GM12878 (cell line): ENCODE measurements around the gene ASCC3.

Experiments used
- CTCF ChIP-seq, 3 experiments: IDR thresholded peaks in 2 of 3; conservative IDR thresholded peaks in 1 of 3; 2 replicates each; pipeline ENCODE4 v1.5.1; 2011; ENCODE audit warnings: low read depth in 3 of 3, low read length in 3 of 3, mild to moderate bottlenecking in 3 of 3, control low read depth in 2 of 3, moderate library complexity in 2 of 3, inconsistent platforms in 1 of 3, mixed read lengths in 1 of 3; ENCODE audit not compliant: control insufficient read depth in 2 of 3, insufficient read depth in 1 of 3; ENCODE audit errors: extremely low read depth in 1 of 3
- EZH2 ChIP-seq: IDR thresholded peaks from 2 replicates; pipeline ENCODE4 v1.6.1; 2012; ENCODE audit warnings: low read depth, mild to moderate bottlenecking, control low read depth, inconsistent platforms, low read length, borderline replicate concordance; ENCODE audit not compliant: control insufficient read depth
- HDAC2 ChIP-seq: fragments of 200-600 bp; sonication (generic); IDR thresholded peaks from 2 replicates; pipeline ENCODE4 v1.6.1; 2017
- IRF3 ChIP-seq: fragments of 450-650 bp; IDR thresholded peaks from 2 replicates; pipeline ENCODE4 v1.6.1; 2014; ENCODE audit warnings: mild to moderate bottlenecking
- NFYB ChIP-seq: IDR thresholded peaks from 2 replicates; pipeline ENCODE4 v1.6.1; 2011; ENCODE audit warnings: low read depth, mild to moderate bottlenecking, low read length, improper control_type of control experiment, moderate library complexity; ENCODE audit not compliant: insufficient read depth
- POLR2A ChIP-seq: IDR thresholded peaks from 2 replicates; pipeline ENCODE4 v1.6.1; 2011; ENCODE audit warnings: low read depth, mild to moderate bottlenecking, low read length
- SP1 ChIP-seq: IDR thresholded peaks from one replicate; pipeline ENCODE4 v1.6.1; 2011; ENCODE audit warnings: low read depth, low read length
- SPI1 ChIP-seq: IDR thresholded peaks from 2 replicates; pipeline ENCODE4 v1.6.1; 2011; ENCODE audit warnings: low read depth, mild to moderate bottlenecking, low read length, moderate library complexity, borderline replicate concordance; ENCODE audit not compliant: insufficient read depth
- SRF ChIP-seq, 2 experiments: IDR thresholded peaks; 2 replicates each; pipeline ENCODE4 v1.6.1; 2011; ENCODE audit warnings: low read depth in 2 of 2, low read length in 2 of 2, mild to moderate bottlenecking in 1 of 2, moderate library complexity in 1 of 2
- TAF1 ChIP-seq: IDR thresholded peaks from 2 replicates; pipeline ENCODE4 v1.6.1; 2011; ENCODE audit warnings: mild to moderate bottlenecking, low read depth, low read length, borderline replicate concordance
- ZBTB4 ChIP-seq: fragments of 450-650 bp; formaldehyde crosslinking; IDR thresholded peaks from 2 replicates; pipeline ENCODE4 v1.4.0; 2022; ENCODE audit warnings: mild to moderate bottlenecking, moderate library complexity

GRCh38 chr6:100904316-100904715, 23.2 kb upstream of the ASCC3 start:
- no peak for TF ChIP-seq HDAC2
- no peak for TF ChIP-seq POLR2A
- no peak for TF ChIP-seq ZBTB4
- no peak for TF ChIP-seq EZH2
- no peak for TF ChIP-seq SRF (IDR thresholded peaks at IDR 0.05; ENCODE audit: low read depth in 2 of 2, low read length in 2 of 2)
- no peak for TF ChIP-seq CTCF (IDR thresholded peaks at IDR 0.05 in 2 of 3, conservative IDR thresholded peaks at IDR 0.05 in 1 of 3; ENCODE audit: control insufficient read depth in 2 of 3, extremely low read depth in 1 of 3, insufficient read depth in 1 of 3, low read depth in 3 of 3, low read length in 3 of 3)
- no peak for TF ChIP-seq IRF3
- no peak for TF ChIP-seq TAF1
- no peak for TF ChIP-seq NFYB
- TF ChIP-seq SPI1 = no peak
- TF ChIP-seq SP1 = no peak
